ENCODE measurements around the gene FAM53A.

The FAM53A gene

GRCh38 chr4:1602655-1603412, 81.3 kb downstream of the FAM53A start:
- no peaks in the 10 kb centered on the region for H3K9me3 ChIP-seq
- no peak for TF ChIP-seq CTCF (IDR thresholded peaks at IDR 0.05)
- no peak overlapping the region for H3K4me3 ChIP-seq (ENCODE audit: low read depth in 1 of 2, low read length in 1 of 2)
- H3K4me1 ChIP-seq (ENCODE audit: control insufficient read depth in 1 of 2, insufficient read depth in 1 of 2, low read depth in 1 of 2, low read length in 1 of 2): no peaks in the 10 kb centered on the region
- no peaks in the 10 kb centered on the region for H3K36me3 ChIP-seq
- peaks cover 8% of the 10 kb centered on the region for H3K27me3 ChIP-seq
- H3K27ac ChIP-seq: no peak overlapping the region

- no peak overlapping the region for H3K4me3 ChIP-seq (ENCODE audit: low read depth in 1 of 2, low read length in 1 of 2)
- H3K27ac ChIP-seq: no peak overlapping the region
Observed at GRCh38 chr4:1601852-1602654, 82.1 kb downstream of the FAM53A start.

GRCh38 chr4:1601533-1601835, 82.6 kb downstream of the FAM53A start:
- Histone ChIP-seq H3K36me3 (no peaks in the 10 kb centered on the region), H3K4me3 (ENCODE audit: low read depth in 1 of 2, low read length in 1 of 2) (no peak overlapping the region), H3K9me3 (no peaks in the 10 kb centered on the region), H3K4me1 (ENCODE audit: control insufficient read depth in 1 of 2, insufficient read depth in 1 of 2, low read depth in 1 of 2, low read length in 1 of 2) (no peaks in the 10 kb centered on the region), H3K27ac (no peak overlapping the region), H3K27me3 (peaks cover 8% of the 10 kb centered on the region)
- no peak for TF ChIP-seq CTCF (IDR thresholded peaks at IDR 0.05)

More at GRCh38 chr4:1601852-1602654, 82.1 kb downstream of the FAM53A start:
- H3K9me3 ChIP-seq: no peaks in the 10 kb centered on the region
- no peaks in the 10 kb centered on the region for H3K36me3 ChIP-seq
- peaks cover 8% of the 10 kb centered on the region for H3K27me3 ChIP-seq
- no peaks in the 10 kb centered on the region for H3K4me1 ChIP-seq (ENCODE audit: control insufficient read depth in 1 of 2, insufficient read depth in 1 of 2, low read depth in 1 of 2, low read length in 1 of 2)
- no peak for TF ChIP-seq CTCF (IDR thresholded peaks at IDR 0.05)

GRCh38 chr4:1600811-1601532, 83.1 kb downstream of the FAM53A start:
- Histone ChIP-seq H3K27me3 (peaks cover 8% of the 10 kb centered on the region), H3K9me3 (no peaks in the 10 kb centered on the region), H3K27ac (no peak overlapping the region), H3K36me3 (no peaks in the 10 kb centered on the region), H3K4me1 (ENCODE audit: control insufficient read depth in 1 of 2, insufficient read depth in 1 of 2, low read depth in 1 of 2, low read length in 1 of 2) (no peaks in the 10 kb centered on the region), H3K4me3 (ENCODE audit: low read depth in 1 of 2, low read length in 1 of 2) (no peak overlapping the region)
- no peak for TF ChIP-seq CTCF (IDR thresholded peaks at IDR 0.05)

GRCh38 chr4:1600211-1600780, 83.8 kb downstream of the FAM53A start:
- TF ChIP-seq CTCF (IDR thresholded peaks at IDR 0.05): no peak
- H3K4me1 ChIP-seq (ENCODE audit: control insufficient read depth in 1 of 2, insufficient read depth in 1 of 2, low read depth in 1 of 2, low read length in 1 of 2): no peaks in the 10 kb centered on the region
- no peaks in the 10 kb centered on the region for H3K36me3 ChIP-seq
- H3K27ac ChIP-seq: no peak overlapping the region
- H3K27me3 ChIP-seq: peaks cover 8% of the 10 kb centered on the region
- no peaks in the 10 kb centered on the region for H3K9me3 ChIP-seq
- no peak overlapping the region for H3K4me3 ChIP-seq (ENCODE audit: low read depth in 1 of 2, low read length in 1 of 2)
